Measurements from ENCODE around the gene DDX41.

The DDX41 gene

GRCh38 chr5:177467436-177467835 lies 49.3 kb downstream of the DDX41 start:
- no peak for DNase-seq

- DNase-seq = no peak
These were observed 49.9 kb downstream of the DDX41 start for GRCh38 chr5:177466861-177467260.

GRCh38 chr5:177465044-177465443 lies 51.7 kb downstream of the DDX41 start:
- DNase-seq = no peak

- no peak for DNase-seq
These were observed 54.6 kb downstream of the DDX41 start for GRCh38 chr5:177462021-177462670.

Data from activated gamma-delta T cell (primary cell).